HepG2 (cell line): Measurements from ENCODE around the gene SIAH2. TPM values are rescaled to one million over a fixed set of nuclear protein-coding genes. Genes with fewer than 3 reads are reported as not detected.

Experiments
- ATF1 ChIP-seq: IDR thresholded peaks from 2 replicates; pipeline ENCODE4 v1.6.1; 2016; ENCODE audit warnings: mild to moderate bottlenecking, control low read depth
- CHCHD3 ChIP-seq: sonication (generic); formaldehyde crosslinking; IDR thresholded peaks from 2 replicates; pipeline ENCODE4 v1.8.0; 2022; ENCODE audit warnings: mild to moderate bottlenecking, missing genetic modification reagents, moderate library complexity
- GZF1 ChIP-seq: sonication (generic); formaldehyde crosslinking; IDR thresholded peaks from 2 replicates; pipeline ENCODE4 v1.5.1; 2020; ENCODE audit warnings: mild to moderate bottlenecking, missing genetic modification reagents
- HNRNPK ChIP-seq: fragments of 200-400 bp; formaldehyde crosslinking; IDR thresholded peaks from 2 replicates; pipeline ENCODE4 v1.6.1; 2018; ENCODE audit warnings: low read length, low read depth, moderate library complexity, mild to moderate bottlenecking; ENCODE audit not compliant: poor library complexity, severe bottlenecking
- HOXA9 ChIP-seq: sonication (generic); formaldehyde crosslinking; IDR thresholded peaks from 2 replicates; pipeline ENCODE4 v1.8.1; 2022; ENCODE audit warnings: missing genetic modification reagents, mild to moderate bottlenecking, moderate library complexity, borderline replicate concordance
- KDM1A ChIP-seq: IDR thresholded peaks from 2 replicates; pipeline ENCODE4 v1.6.1; 2016; ENCODE audit warnings: missing compliant biosample characterization
- MTA3 ChIP-seq: sonication (generic); formaldehyde crosslinking; IDR thresholded peaks from 2 replicates; pipeline ENCODE4 v1.4.0; 2020; ENCODE audit warnings: missing genetic modification reagents
- NFE2L1 ChIP-seq: sonication (generic); formaldehyde crosslinking; IDR thresholded peaks from 2 replicates; pipeline ENCODE4 v1.4.0; 2020; ENCODE audit warnings: missing genetic modification reagents, mild to moderate bottlenecking, borderline replicate concordance
- PCBP1 ChIP-seq: fragments of 200-400 bp; formaldehyde crosslinking; IDR thresholded peaks from 2 replicates; pipeline ENCODE4 v1.6.1; 2017; ENCODE audit warnings: mild to moderate bottlenecking, low read depth, low read length, borderline replicate concordance
- RFX3 ChIP-seq: IDR thresholded peaks from 2 replicates; pipeline ENCODE4 v1.6.1; 2016; ENCODE audit warnings: missing biosample characterization, missing genetic modification reagents
- SAFB2 ChIP-seq: sonication (generic); formaldehyde crosslinking; IDR thresholded peaks from 2 replicates; pipeline ENCODE4 v1.5.1; 2020; ENCODE audit warnings: missing genetic modification reagents, low read depth, mild to moderate bottlenecking, borderline replicate concordance
- SNAI1 ChIP-seq: sonication (generic); formaldehyde crosslinking; IDR thresholded peaks from 2 replicates; pipeline ENCODE4 v1.5.0; 2020; ENCODE audit warnings: mild to moderate bottlenecking, missing genetic modification reagents, borderline replicate concordance
- TBL1XR1 ChIP-seq: fragments of 150-350 bp; IDR thresholded peaks from 2 replicates; pipeline ENCODE4 v1.6.1; 2014; ENCODE audit warnings: borderline replicate concordance, low read length; ENCODE audit not compliant: partially characterized antibody
- TCF7 ChIP-seq: sonication (generic); IDR thresholded peaks from 2 replicates; pipeline ENCODE4 v1.6.1; 2016; ENCODE audit warnings: antibody characterized with exemption, low read depth
- ZNF17 ChIP-seq: sonication (generic); formaldehyde crosslinking; IDR thresholded peaks from 2 replicates; pipeline ENCODE4 v1.5.0; 2020; ENCODE audit warnings: mild to moderate bottlenecking, missing genetic modification reagents
- ZNF282 ChIP-seq: fragments of 450-650 bp; IDR thresholded peaks from 2 replicates; pipeline ENCODE4 v1.6.1; 2018; ENCODE audit not compliant: partially characterized antibody
- ZNF317 ChIP-seq: sonication (generic); formaldehyde crosslinking; IDR thresholded peaks from 2 replicates; pipeline ENCODE4 v1.5.0; 2020; ENCODE audit warnings: mild to moderate bottlenecking, missing genetic modification reagents
- ZNF563 ChIP-seq: sonication (generic); formaldehyde crosslinking; IDR thresholded peaks from 2 replicates; pipeline ENCODE4 v1.8.0; 2022; ENCODE audit warnings: mild to moderate bottlenecking, moderate library complexity, missing genetic modification reagents
- ZNF569 ChIP-seq: sonication (generic); formaldehyde crosslinking; IDR thresholded peaks from 2 replicates; pipeline ENCODE4 v1.5.0; 2020; ENCODE audit warnings: mild to moderate bottlenecking, missing genetic modification reagents, moderate library complexity, borderline replicate concordance
- ZSCAN12 ChIP-seq: sonication (generic); formaldehyde crosslinking; IDR thresholded peaks from 2 replicates; pipeline ENCODE4 v1.9.0; 2021; ENCODE audit warnings: mild to moderate bottlenecking, missing genetic modification reagents
- polyA plus RNA-seq, 8 experiments: library from polyadenylated mRNA; depleted of rRNA in 3 of 8; stranded (reverse) in 7 of 8; unstranded in 1 of 8; fragments of >200 nt; fragmentation: Illumina TruSeq in 4 of 8; extraction: Trizol in 4 of 8; gene quantifications; 2 replicates each; pipeline versions ENCODE4 v1.2.1 to v1.2.3, GENCODE V29; 2011 to 2016; ENCODE audit warnings: low read depth in 4 of 8, missing spikeins in 1 of 8, mixed read lengths in 1 of 8; ENCODE audit not compliant: insufficient read depth in 1 of 8
- total RNA-seq, 5 experiments: library from RNA; depleted of rRNA; stranded (reverse); fragments of >200 nt; fragmentation: Illumina TruSeq; extraction: Trizol; gene quantifications; 2 replicates each; pipeline ENCODE4 v1.2.3, GENCODE V29; 2016; ENCODE audit warnings: low read depth in 1 of 5
- TF ChIP-seq, protein P1 (sequence below): sonication (generic); formaldehyde crosslinking; IDR thresholded peaks from 2 replicates; pipeline ENCODE4 v1.5.0; 2020; ENCODE audit warnings: missing genetic modification reagents
- TF ChIP-seq, protein P2 (sequence below), 2 experiments: sonication (generic) in 1 of 2; formaldehyde crosslinking in 1 of 2; IDR thresholded peaks; 2 replicates each; pipeline versions ENCODE4 v1.5.1 to v1.6.1; 2011 to 2020; ENCODE audit warnings: borderline replicate concordance in 1 of 2, low read depth in 1 of 2, low read length in 1 of 2, mild to moderate bottlenecking in 1 of 2, missing genetic modification reagents in 1 of 2, moderate library complexity in 1 of 2
- TF ChIP-seq, protein P3 (sequence below): sonication (generic); formaldehyde crosslinking; IDR thresholded peaks from 2 replicates; pipeline ENCODE4 v1.4.0; 2020; ENCODE audit warnings: missing genetic modification reagents
- TF ChIP-seq, protein P4 (sequence below), 2 experiments: IDR thresholded peaks; 2 replicates each; pipeline ENCODE4 v1.6.1; 2011 to 2012; ENCODE audit warnings: low read length in 2 of 2, borderline replicate concordance in 1 of 2, low read depth in 1 of 2, mild to moderate bottlenecking in 1 of 2, moderate library complexity in 1 of 2

Gene SIAH2
- total and polyA plus RNA-seq, 2 of the 13 experiments (the other 11 are each of a cell fraction or from before 2014, with no cell fraction given), result 71.8 to 117 TPM

DNA sequence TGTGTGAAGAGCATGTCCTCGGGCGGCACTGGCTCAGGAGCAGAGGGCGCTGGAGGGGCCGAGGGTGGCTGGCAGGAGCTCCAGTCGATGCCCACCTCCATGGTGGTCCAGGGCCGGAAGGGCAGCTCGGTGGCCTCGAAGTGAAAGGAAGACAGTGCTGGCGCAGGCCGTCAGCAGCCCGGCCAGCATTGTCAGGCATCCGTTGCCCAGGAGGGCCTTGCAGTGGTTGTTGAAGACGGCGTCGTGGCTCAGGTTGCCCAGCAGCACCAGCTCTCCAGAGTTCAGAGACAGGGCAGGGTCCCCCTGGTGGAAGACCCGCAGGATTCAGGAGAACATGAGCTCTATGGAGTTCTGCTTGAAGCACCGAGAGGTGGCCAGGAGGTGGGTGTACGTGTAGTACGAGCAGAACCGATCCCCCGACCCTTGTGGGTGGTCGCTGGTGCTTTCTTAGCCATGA is 16.5 kb upstream of the SIAH2 start (continued):
- TF ChIP-seq ATF1 (CRISPR knock-in tag), result no peak
- no peak for TF ChIP-seq RFX3 (CRISPR knock-in tag)
- TF ChIP-seq MTA3, result no peak
- no peak for TF ChIP-seq TBL1XR1
- TF ChIP-seq, protein P1, sequence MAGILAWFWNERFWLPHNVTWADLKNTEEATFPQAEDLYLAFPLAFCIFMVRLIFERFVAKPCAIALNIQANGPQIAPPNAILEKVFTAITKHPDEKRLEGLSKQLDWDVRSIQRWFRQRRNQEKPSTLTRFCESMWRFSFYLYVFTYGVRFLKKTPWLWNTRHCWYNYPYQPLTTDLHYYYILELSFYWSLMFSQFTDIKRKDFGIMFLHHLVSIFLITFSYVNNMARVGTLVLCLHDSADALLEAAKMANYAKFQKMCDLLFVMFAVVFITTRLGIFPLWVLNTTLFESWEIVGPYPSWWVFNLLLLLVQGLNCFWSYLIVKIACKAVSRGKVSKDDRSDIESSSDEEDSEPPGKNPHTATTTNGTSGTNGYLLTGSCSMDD, result no peak
- TF ChIP-seq PCBP1, result no peak
- TF ChIP-seq ZNF563 (CRISPR knock-in tag), result no peak
- TF ChIP-seq KDM1A (CRISPR knock-in tag), result no peak
- TF ChIP-seq ZNF282, result no peak
- no peak for TF ChIP-seq CHCHD3 (CRISPR knock-in tag)
- no peak for TF ChIP-seq ZNF569 (CRISPR knock-in tag)
- TF ChIP-seq, protein P2, sequence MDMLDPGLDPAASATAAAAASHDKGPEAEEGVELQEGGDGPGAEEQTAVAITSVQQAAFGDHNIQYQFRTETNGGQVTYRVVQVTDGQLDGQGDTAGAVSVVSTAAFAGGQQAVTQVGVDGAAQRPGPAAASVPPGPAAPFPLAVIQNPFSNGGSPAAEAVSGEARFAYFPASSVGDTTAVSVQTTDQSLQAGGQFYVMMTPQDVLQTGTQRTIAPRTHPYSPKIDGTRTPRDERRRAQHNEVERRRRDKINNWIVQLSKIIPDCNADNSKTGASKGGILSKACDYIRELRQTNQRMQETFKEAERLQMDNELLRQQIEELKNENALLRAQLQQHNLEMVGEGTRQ (IDR thresholded peaks at IDR 0.05; ENCODE audit: low read depth, low read length), result no peak
- TF ChIP-seq, protein P2 (CRISPR knock-in tag; IDR thresholded peaks at IDR 0.05; ENCODE audit: borderline replicate concordance), result no peak
- no peak for TF ChIP-seq TCF7
- TF ChIP-seq HOXA9 (CRISPR knock-in tag), result no peak
- TF ChIP-seq, protein P3, sequence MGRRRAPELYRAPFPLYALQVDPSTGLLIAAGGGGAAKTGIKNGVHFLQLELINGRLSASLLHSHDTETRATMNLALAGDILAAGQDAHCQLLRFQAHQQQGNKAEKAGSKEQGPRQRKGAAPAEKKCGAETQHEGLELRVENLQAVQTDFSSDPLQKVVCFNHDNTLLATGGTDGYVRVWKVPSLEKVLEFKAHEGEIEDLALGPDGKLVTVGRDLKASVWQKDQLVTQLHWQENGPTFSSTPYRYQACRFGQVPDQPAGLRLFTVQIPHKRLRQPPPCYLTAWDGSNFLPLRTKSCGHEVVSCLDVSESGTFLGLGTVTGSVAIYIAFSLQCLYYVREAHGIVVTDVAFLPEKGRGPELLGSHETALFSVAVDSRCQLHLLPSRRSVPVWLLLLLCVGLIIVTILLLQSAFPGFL (CRISPR knock-in tag), result no peak
- no peak for TF ChIP-seq ZSCAN12 (CRISPR knock-in tag)
- no peak for TF ChIP-seq SAFB2 (CRISPR knock-in tag)
- TF ChIP-seq ZNF317 (CRISPR knock-in tag), result no peak
- no peak for TF ChIP-seq NFE2L1 (CRISPR knock-in tag)
- no peak for TF ChIP-seq SNAI1 (CRISPR knock-in tag)
- no peak for TF ChIP-seq HNRNPK
- TF ChIP-seq, protein P4, sequence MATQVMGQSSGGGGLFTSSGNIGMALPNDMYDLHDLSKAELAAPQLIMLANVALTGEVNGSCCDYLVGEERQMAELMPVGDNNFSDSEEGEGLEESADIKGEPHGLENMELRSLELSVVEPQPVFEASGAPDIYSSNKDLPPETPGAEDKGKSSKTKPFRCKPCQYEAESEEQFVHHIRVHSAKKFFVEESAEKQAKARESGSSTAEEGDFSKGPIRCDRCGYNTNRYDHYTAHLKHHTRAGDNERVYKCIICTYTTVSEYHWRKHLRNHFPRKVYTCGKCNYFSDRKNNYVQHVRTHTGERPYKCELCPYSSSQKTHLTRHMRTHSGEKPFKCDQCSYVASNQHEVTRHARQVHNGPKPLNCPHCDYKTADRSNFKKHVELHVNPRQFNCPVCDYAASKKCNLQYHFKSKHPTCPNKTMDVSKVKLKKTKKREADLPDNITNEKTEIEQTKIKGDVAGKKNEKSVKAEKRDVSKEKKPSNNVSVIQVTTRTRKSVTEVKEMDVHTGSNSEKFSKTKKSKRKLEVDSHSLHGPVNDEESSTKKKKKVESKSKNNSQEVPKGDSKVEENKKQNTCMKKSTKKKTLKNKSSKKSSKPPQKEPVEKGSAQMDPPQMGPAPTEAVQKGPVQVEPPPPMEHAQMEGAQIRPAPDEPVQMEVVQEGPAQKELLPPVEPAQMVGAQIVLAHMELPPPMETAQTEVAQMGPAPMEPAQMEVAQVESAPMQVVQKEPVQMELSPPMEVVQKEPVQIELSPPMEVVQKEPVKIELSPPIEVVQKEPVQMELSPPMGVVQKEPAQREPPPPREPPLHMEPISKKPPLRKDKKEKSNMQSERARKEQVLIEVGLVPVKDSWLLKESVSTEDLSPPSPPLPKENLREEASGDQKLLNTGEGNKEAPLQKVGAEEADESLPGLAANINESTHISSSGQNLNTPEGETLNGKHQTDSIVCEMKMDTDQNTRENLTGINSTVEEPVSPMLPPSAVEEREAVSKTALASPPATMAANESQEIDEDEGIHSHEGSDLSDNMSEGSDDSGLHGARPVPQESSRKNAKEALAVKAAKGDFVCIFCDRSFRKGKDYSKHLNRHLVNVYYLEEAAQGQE (IDR thresholded peaks at IDR 0.05; ENCODE audit: borderline replicate concordance in 1 of 2, low read depth in 1 of 2, low read length in 2 of 2), result no peak
- TF ChIP-seq GZF1, result 0 out of 2 replicates have a peak, but pooled peaks have one; percentile 41
- no peak for TF ChIP-seq ZNF17 (CRISPR knock-in tag)
